ENCODE measurements around the gene CD79A. TPM values are rescaled to one million over a fixed set of nuclear protein-coding genes. Genes with fewer than 3 reads are reported as not detected.

The CD79A gene
- total RNA-seq, 1 experiment from 2014 or later: 0.69 TPM

DNA sequence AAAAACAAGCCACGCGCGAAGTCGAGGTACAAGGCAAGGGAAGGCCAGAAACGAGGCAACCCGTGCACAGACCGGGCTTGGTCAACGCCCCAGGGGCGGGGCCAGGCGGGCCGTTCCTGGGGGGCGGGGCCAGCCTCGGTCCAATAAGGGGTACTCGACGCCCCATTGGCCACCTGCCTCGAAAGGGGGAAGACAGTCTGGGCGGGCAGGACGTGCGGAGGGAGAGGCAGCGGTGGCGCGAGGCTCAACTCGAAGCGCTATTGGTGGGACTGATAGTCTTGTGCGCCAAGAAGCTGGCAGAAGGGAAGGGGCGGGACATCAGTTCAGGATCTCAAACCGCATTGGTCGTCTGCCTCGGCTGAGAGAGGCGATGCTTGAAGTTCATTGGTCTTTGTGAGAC, 32.5 kb upstream of the CD79A start, which contains the start of gene LYPD4:
TSS of gene LYPD4 (minus strand) at position 83 of the 400 bp plus-strand sequence. CDS start 5,398 bp downstream, outside the sequence.
- Histone ChIP-seq H3K36me3 (ENCODE audit: control insufficient read depth in 1 of 2, insufficient read depth in 2 of 2, low read length in 2 of 2) (no peaks in the 10 kb centered on the region), H2AFZ (ENCODE audit: low read depth, low read length, poor library complexity, severe bottlenecking) (no peak within 1 kb of the TSS), H3K9me3 (ENCODE audit: control insufficient read depth in 1 of 2, insufficient read depth in 1 of 2, low read depth in 1 of 2, low read length in 2 of 2) (no peaks in the 10 kb centered on the region), H3K4me3 (replicated peaks in 1 of 2; ENCODE audit: low read depth in 1 of 2, low read length in 2 of 2) (no peak within 1 kb of the TSS), H3K27me3 (ENCODE audit: insufficient read depth, low read length) (no peaks in the 10 kb centered on the region), H3K9ac (ENCODE audit: low read length) (no peak within 1 kb of the TSS), H3K4me2 (ENCODE audit: low read length) (no peak within 1 kb of the TSS), H3K4me1 (ENCODE audit: control insufficient read depth in 1 of 2, insufficient read depth in 2 of 2, low read length in 2 of 2) (no peaks in the 10 kb centered on the region), H3K79me2 (ENCODE audit: insufficient read depth, low read length) (no peaks in the 10 kb centered on the region), H3K27ac (ENCODE audit: low read depth, low read length) (no peak within 1 kb of the TSS), H3K9me2 (ENCODE audit: insufficient read depth) (no peaks in the 10 kb centered on the region), H4K20me1 (ENCODE audit: insufficient read depth) (no peaks in the 10 kb centered on the region)
- RAD21 ChIA-PET (ENCODE audit: low non-redundant PET in 1 of 2, low total read pairs in 2 of 2, uncharacterized antibody in 2 of 2, unreplicated experiment in 2 of 2): no interaction called here
- DNase-seq (ENCODE audit: low read depth, low spot score) (no peak), ATAC-seq (peak; percentile 77)
- no TSS peak for BruUV-seq (replicated peaks)
- POLR2A ChIA-PET: no interaction called here
- intact Hi-C loops (cut with micrococcal nuclease): no loop called here
- TF ChIP-seq, protein P1, sequence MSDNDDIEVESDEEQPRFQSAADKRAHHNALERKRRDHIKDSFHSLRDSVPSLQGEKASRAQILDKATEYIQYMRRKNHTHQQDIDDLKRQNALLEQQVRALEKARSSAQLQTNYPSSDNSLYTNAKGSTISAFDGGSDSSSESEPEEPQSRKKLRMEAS (IDR thresholded peaks at IDR 0.05): no peak
- TF ChIP-seq ELF1 (IDR thresholded peaks at IDR 0.05; ENCODE audit: borderline replicate concordance, low read depth) (no peak), EGR1 (IDR thresholded peaks at IDR 0.05; ENCODE audit: low read depth) (no peak), FOSL1 (IDR thresholded peaks at IDR 0.05; ENCODE audit: low read depth) (no peak), ZNF274 (IDR thresholded peaks at IDR 0.05; ENCODE audit: low read depth, low read length) (no peak), CEBPB (IDR thresholded peaks at IDR 0.05; ENCODE audit: low read depth) (no peak), POLR2AphosphoS5 (IDR thresholded peaks at IDR 0.05; ENCODE audit: low read depth, low read length) (no peak), CBX3 (IDR thresholded peaks at IDR 0.05; ENCODE audit: low read depth) (no peak)
- TF ChIP-seq, protein P2, sequence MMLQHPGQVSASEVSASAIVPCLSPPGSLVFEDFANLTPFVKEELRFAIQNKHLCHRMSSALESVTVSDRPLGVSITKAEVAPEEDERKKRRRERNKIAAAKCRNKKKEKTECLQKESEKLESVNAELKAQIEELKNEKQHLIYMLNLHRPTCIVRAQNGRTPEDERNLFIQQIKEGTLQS (IDR thresholded peaks at IDR 0.05): no peak
- TF ChIP-seq, protein P3, sequence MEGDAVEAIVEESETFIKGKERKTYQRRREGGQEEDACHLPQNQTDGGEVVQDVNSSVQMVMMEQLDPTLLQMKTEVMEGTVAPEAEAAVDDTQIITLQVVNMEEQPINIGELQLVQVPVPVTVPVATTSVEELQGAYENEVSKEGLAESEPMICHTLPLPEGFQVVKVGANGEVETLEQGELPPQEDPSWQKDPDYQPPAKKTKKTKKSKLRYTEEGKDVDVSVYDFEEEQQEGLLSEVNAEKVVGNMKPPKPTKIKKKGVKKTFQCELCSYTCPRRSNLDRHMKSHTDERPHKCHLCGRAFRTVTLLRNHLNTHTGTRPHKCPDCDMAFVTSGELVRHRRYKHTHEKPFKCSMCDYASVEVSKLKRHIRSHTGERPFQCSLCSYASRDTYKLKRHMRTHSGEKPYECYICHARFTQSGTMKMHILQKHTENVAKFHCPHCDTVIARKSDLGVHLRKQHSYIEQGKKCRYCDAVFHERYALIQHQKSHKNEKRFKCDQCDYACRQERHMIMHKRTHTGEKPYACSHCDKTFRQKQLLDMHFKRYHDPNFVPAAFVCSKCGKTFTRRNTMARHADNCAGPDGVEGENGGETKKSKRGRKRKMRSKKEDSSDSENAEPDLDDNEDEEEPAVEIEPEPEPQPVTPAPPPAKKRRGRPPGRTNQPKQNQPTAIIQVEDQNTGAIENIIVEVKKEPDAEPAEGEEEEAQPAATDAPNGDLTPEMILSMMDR (IDR thresholded peaks at IDR 0.05 in 2 of 3, conservative IDR thresholded peaks at IDR 0.05 in 1 of 3; ENCODE audit: borderline replicate concordance in 1 of 3, insufficient read depth in 1 of 3, low read depth in 2 of 3, low read length in 2 of 3): no peak
- TF ChIP-seq, protein P4, sequence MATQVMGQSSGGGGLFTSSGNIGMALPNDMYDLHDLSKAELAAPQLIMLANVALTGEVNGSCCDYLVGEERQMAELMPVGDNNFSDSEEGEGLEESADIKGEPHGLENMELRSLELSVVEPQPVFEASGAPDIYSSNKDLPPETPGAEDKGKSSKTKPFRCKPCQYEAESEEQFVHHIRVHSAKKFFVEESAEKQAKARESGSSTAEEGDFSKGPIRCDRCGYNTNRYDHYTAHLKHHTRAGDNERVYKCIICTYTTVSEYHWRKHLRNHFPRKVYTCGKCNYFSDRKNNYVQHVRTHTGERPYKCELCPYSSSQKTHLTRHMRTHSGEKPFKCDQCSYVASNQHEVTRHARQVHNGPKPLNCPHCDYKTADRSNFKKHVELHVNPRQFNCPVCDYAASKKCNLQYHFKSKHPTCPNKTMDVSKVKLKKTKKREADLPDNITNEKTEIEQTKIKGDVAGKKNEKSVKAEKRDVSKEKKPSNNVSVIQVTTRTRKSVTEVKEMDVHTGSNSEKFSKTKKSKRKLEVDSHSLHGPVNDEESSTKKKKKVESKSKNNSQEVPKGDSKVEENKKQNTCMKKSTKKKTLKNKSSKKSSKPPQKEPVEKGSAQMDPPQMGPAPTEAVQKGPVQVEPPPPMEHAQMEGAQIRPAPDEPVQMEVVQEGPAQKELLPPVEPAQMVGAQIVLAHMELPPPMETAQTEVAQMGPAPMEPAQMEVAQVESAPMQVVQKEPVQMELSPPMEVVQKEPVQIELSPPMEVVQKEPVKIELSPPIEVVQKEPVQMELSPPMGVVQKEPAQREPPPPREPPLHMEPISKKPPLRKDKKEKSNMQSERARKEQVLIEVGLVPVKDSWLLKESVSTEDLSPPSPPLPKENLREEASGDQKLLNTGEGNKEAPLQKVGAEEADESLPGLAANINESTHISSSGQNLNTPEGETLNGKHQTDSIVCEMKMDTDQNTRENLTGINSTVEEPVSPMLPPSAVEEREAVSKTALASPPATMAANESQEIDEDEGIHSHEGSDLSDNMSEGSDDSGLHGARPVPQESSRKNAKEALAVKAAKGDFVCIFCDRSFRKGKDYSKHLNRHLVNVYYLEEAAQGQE (IDR thresholded peaks at IDR 0.05; ENCODE audit: low read depth): no peak
- TF ChIP-seq, protein P5, sequence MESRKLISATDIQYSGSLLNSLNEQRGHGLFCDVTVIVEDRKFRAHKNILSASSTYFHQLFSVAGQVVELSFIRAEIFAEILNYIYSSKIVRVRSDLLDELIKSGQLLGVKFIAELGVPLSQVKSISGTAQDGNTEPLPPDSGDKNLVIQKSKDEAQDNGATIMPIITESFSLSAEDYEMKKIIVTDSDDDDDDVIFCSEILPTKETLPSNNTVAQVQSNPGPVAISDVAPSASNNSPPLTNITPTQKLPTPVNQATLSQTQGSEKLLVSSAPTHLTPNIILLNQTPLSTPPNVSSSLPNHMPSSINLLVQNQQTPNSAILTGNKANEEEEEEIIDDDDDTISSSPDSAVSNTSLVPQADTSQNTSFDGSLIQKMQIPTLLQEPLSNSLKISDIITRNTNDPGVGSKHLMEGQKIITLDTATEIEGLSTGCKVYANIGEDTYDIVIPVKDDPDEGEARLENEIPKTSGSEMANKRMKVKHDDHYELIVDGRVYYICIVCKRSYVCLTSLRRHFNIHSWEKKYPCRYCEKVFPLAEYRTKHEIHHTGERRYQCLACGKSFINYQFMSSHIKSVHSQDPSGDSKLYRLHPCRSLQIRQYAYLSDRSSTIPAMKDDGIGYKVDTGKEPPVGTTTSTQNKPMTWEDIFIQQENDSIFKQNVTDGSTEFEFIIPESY (IDR thresholded peaks at IDR 0.05; ENCODE audit: extremely low read depth, insufficient replicate concordance, low read length): no peak
- CTCF ChIA-PET: no interaction called here

Measured in HCT116 (cell line).